HepG2 (cell line): ENCODE results near the gene L3MBTL1. TPM values are rescaled to one million over a fixed set of nuclear protein-coding genes. Genes with fewer than 3 reads are reported as not detected.

ENCODE experiments used
- AGO2 ChIP-seq: fragments of 200-400 bp; formaldehyde crosslinking; optimal IDR thresholded peaks from 2 replicates; pipeline ENCODE3; 2017; ENCODE audit warnings: mild to moderate bottlenecking, low read depth, low read length, moderate library complexity
- CSRNP1 ChIP-seq: sonication (generic); formaldehyde crosslinking; IDR thresholded peaks from 2 replicates; pipeline ENCODE4 v1.8.1; 2023; ENCODE audit warnings: mild to moderate bottlenecking, missing genetic modification reagents
- ELK4 ChIP-seq: sonication (generic); formaldehyde crosslinking; IDR thresholded peaks from 2 replicates; pipeline ENCODE4 v1.9.0; 2021; ENCODE audit warnings: missing genetic modification reagents, borderline replicate concordance
- ETS1 ChIP-seq: sonication (generic); formaldehyde crosslinking; IDR thresholded peaks from 2 replicates; pipeline ENCODE4 v1.4.0; 2020; ENCODE audit warnings: missing genetic modification reagents
- ETV5 ChIP-seq: IDR thresholded peaks from 2 replicates; pipeline ENCODE4 v1.6.1; 2018; ENCODE audit warnings: missing biosample characterization, missing genetic modification reagents, inconsistent platforms, borderline replicate concordance
- HNF4G ChIP-seq, 2 experiments: sonication (generic) in 1 of 2; formaldehyde crosslinking in 1 of 2; IDR thresholded peaks; 2 replicates each; pipeline versions ENCODE4 v1.4.0 to v1.6.1; 2011 to 2020; ENCODE audit warnings: borderline replicate concordance in 2 of 2, low read depth in 2 of 2, mild to moderate bottlenecking in 2 of 2, low read length in 1 of 2, missing genetic modification reagents in 1 of 2, moderate library complexity in 1 of 2
- NONO ChIP-seq, 2 experiments: fragments of 450-650 bp in 1 of 2; sonication (generic) in 1 of 2; formaldehyde crosslinking in 1 of 2; IDR thresholded peaks in 1 of 2; conservative IDR thresholded peaks in 1 of 2; 2 replicates each; pipeline versions ENCODE4 v1.6.1 to v1.8.0; 2017 to 2022; ENCODE audit warnings: mild to moderate bottlenecking in 1 of 2, missing genetic modification reagents in 1 of 2, moderate library complexity in 1 of 2
- PAF1 ChIP-seq: IDR thresholded peaks from 2 replicates; pipeline ENCODE4 v1.6.1; 2016; ENCODE audit warnings: missing genetic modification reagents, missing compliant biosample characterization
- TFDP2 ChIP-seq: sonication (generic); formaldehyde crosslinking; IDR thresholded peaks from 2 replicates; pipeline ENCODE4 v1.4.0; 2020; ENCODE audit warnings: missing genetic modification reagents
- ZBTB7A ChIP-seq: sonication (generic); formaldehyde crosslinking; IDR thresholded peaks from 2 replicates; pipeline ENCODE4 v1.8.0; 2022; ENCODE audit warnings: mild to moderate bottlenecking, missing genetic modification reagents
- ZEB1 ChIP-seq: IDR thresholded peaks from 2 replicates; pipeline ENCODE4 v1.6.1; 2012; ENCODE audit warnings: mild to moderate bottlenecking, low read depth, inconsistent platforms; ENCODE audit not compliant: insufficient replicate concordance
- ZFP62 ChIP-seq: sonication (generic); formaldehyde crosslinking; IDR thresholded peaks from 2 replicates; pipeline ENCODE4 v1.4.0; 2020; ENCODE audit warnings: missing genetic modification reagents
- ZMYM3 ChIP-seq: sonication (generic); formaldehyde crosslinking; IDR thresholded peaks from 2 replicates; pipeline ENCODE4 v1.5.1; 2020; ENCODE audit warnings: mild to moderate bottlenecking, missing genetic modification reagents
- ZNF10 ChIP-seq: sonication (generic); formaldehyde crosslinking; IDR thresholded peaks from 2 replicates; pipeline ENCODE4 v1.4.0; 2020; ENCODE audit warnings: mild to moderate bottlenecking, low read depth, missing genetic modification reagents, borderline replicate concordance
- ZNF138 ChIP-seq: sonication (generic); formaldehyde crosslinking; IDR thresholded peaks from 2 replicates; pipeline ENCODE4 v1.5.0; 2020; ENCODE audit warnings: mild to moderate bottlenecking, low read depth, missing genetic modification reagents
- ZNF280B ChIP-seq: sonication (generic); formaldehyde crosslinking; IDR thresholded peaks from 2 replicates; pipeline ENCODE4 v1.5.0; 2020; ENCODE audit warnings: missing genetic modification reagents, mild to moderate bottlenecking, borderline replicate concordance
- ZNF354B ChIP-seq: sonication (generic); formaldehyde crosslinking; IDR thresholded peaks from 2 replicates; pipeline ENCODE4 v1.8.0; 2022; ENCODE audit warnings: mild to moderate bottlenecking, missing genetic modification reagents
- ZNF414 ChIP-seq: sonication (generic); formaldehyde crosslinking; IDR thresholded peaks from 2 replicates; pipeline ENCODE4 v1.5.0; 2020; ENCODE audit warnings: missing genetic modification reagents
- ZNF44 ChIP-seq: sonication (generic); formaldehyde crosslinking; IDR thresholded peaks from 2 replicates; pipeline ENCODE4 v1.5.1; 2020; ENCODE audit warnings: mild to moderate bottlenecking, missing genetic modification reagents
- ZNF570 ChIP-seq: sonication (generic); formaldehyde crosslinking; IDR thresholded peaks from 2 replicates; pipeline ENCODE4 v1.4.0; 2020; ENCODE audit warnings: mild to moderate bottlenecking, missing genetic modification reagents, borderline replicate concordance
- ZNF746 ChIP-seq: sonication (generic); formaldehyde crosslinking; IDR thresholded peaks from 2 replicates; pipeline ENCODE4 v1.8.0; 2022; ENCODE audit warnings: mild to moderate bottlenecking, missing genetic modification reagents
- polyA plus RNA-seq, 8 experiments: library from polyadenylated mRNA; depleted of rRNA in 3 of 8; stranded (reverse) in 7 of 8; unstranded in 1 of 8; fragments of >200 nt; fragmentation: Illumina TruSeq in 4 of 8; extraction: Trizol in 4 of 8; gene quantifications; 2 replicates each; pipeline versions ENCODE4 v1.2.1 to v1.2.3, GENCODE V29; 2011 to 2016; ENCODE audit warnings: low read depth in 4 of 8, missing spikeins in 1 of 8, mixed read lengths in 1 of 8; ENCODE audit not compliant: insufficient read depth in 1 of 8
- total RNA-seq, 5 experiments: library from RNA; depleted of rRNA; stranded (reverse); fragments of >200 nt; fragmentation: Illumina TruSeq; extraction: Trizol; gene quantifications; 2 replicates each; pipeline ENCODE4 v1.2.3, GENCODE V29; 2016; ENCODE audit warnings: low read depth in 1 of 5

The L3MBTL1 gene
- total and polyA plus RNA-seq, 2 of the 13 experiments (the other 11 are each of a cell fraction or from before 2014, with no cell fraction given), result 9.0 to 17.8 TPM

- TF ChIP-seq ETS1, result no peak
- no peak for TF ChIP-seq ZNF44 (CRISPR knock-in tag)
- no peak for TF ChIP-seq ETV5 (CRISPR knock-in tag)
- TF ChIP-seq ZBTB7A (CRISPR knock-in tag), result 0 out of 2 replicates have a peak, but pooled peaks have one; percentile 20
- no peak for TF ChIP-seq TFDP2 (CRISPR knock-in tag)
- TF ChIP-seq AGO2, result no peak
- no peak for TF ChIP-seq ZNF414 (CRISPR knock-in tag)
- TF ChIP-seq PAF1, result no peak
- TF ChIP-seq ZNF746 (CRISPR knock-in tag), result 0 out of 2 replicates have a peak, but pooled peaks have one; percentile 63
- TF ChIP-seq ELK4, result no peak
- TF ChIP-seq ZNF280B (CRISPR knock-in tag), result peak; percentile 27; the same call in 1 of the 2 replicates
- TF ChIP-seq ZNF570 (CRISPR knock-in tag), result no peak
- TF ChIP-seq ZFP62 (CRISPR knock-in tag), result no peak
- no peak for TF ChIP-seq ZMYM3 (CRISPR knock-in tag)
- peak; percentile 35 for TF ChIP-seq ZEB1
- TF ChIP-seq ZNF354B, result no peak
- TF ChIP-seq ZNF10, result 0 out of 2 replicates have a peak, but pooled peaks have one; percentile 53
- TF ChIP-seq ZNF138 (CRISPR knock-in tag), result no peak
- no peak for TF ChIP-seq CSRNP1 (CRISPR knock-in tag)
- no peak for TF ChIP-seq HNF4G (IDR thresholded peaks at IDR 0.05; ENCODE audit: borderline replicate concordance, low read depth, low read length)
- TF ChIP-seq HNF4G (CRISPR knock-in tag; IDR thresholded peaks at IDR 0.05; ENCODE audit: borderline replicate concordance, low read depth), result no peak
- TF ChIP-seq NONO (IDR thresholded peaks at IDR 0.05), result no peak
- TF ChIP-seq NONO (CRISPR knock-in tag; conservative IDR thresholded peaks at IDR 0.05), result 0 out of 2 replicates have a peak, but pooled peaks have one; percentile 45
Observed at GRCh38 chr20:43513372-43513930, 6.0 kb downstream of the L3MBTL1 start (continued).
